SU-DHL-6 (cell line): ENCODE measurements around the gene CCDC54.

Experiments used
- H2AFZ ChIP-seq: fragments of 200-600 bp; sonication (generic); 2 replicates; pipeline ENCODE4 v1.6.1; 2014; ENCODE audit warnings: low read depth, mild to moderate bottlenecking, moderate library complexity, mixed read lengths, antibody characterized with exemption, low read length; ENCODE audit not compliant: severe bottlenecking
- H3F3A ChIP-seq: fragments of 200-600 bp; shearing (Covaris generic); 2 replicates; pipeline ENCODE4 v1.6.0; 2016; ENCODE audit warnings: antibody characterized with exemption, mild to moderate bottlenecking; ENCODE audit not compliant: insufficient read depth
- H3K27ac ChIP-seq: fragments of 200-600 bp; sonication (generic); 2 replicates; pipeline ENCODE4 v1.5.1; 2016; ENCODE audit warnings: low read depth, mild to moderate bottlenecking, low read length, moderate library complexity, mixed read lengths
- H3K27me3 ChIP-seq: fragments of 200-600 bp; sonication (generic), shearing (Covaris generic); 2 replicates; pipeline ENCODE4 v1.6.0; 2014; ENCODE audit warnings: mild to moderate bottlenecking, low read length
- H3K36me3 ChIP-seq: fragments of 200-600 bp; sonication (generic); 2 replicates; pipeline ENCODE4 v1.6.1; 2014; ENCODE audit warnings: mild to moderate bottlenecking, low read length, mixed read lengths
- H3K4me2 ChIP-seq: fragments of 300-600, 200-600 bp; shearing (Covaris generic), sonication (generic); 2 replicates; pipeline ENCODE4 v1.6.0; 2014; ENCODE audit warnings: low read length, low read depth, mild to moderate bottlenecking; ENCODE audit not compliant: poor library complexity, severe bottlenecking
- H3K4me3 ChIP-seq: fragments of 200-600 bp; sonication (generic); 2 replicates; pipeline ENCODE4 v1.5.1; 2014; ENCODE audit warnings: antibody characterized with exemption, low read length, mild to moderate bottlenecking, mixed read lengths; ENCODE audit not compliant: insufficient read depth, poor library complexity, severe bottlenecking
- H3K79me2 ChIP-seq: fragments of 200-600 bp; sonication (generic); 2 replicates; pipeline ENCODE4 v1.6.1; 2014; ENCODE audit warnings: mild to moderate bottlenecking, low read length, moderate library complexity; ENCODE audit not compliant: insufficient read depth
- H3K9ac ChIP-seq: fragments of 200-600 bp; sonication (generic); 2 replicates; pipeline ENCODE4 v1.7.0; 2014; ENCODE audit warnings: mild to moderate bottlenecking, low read length
- H3K9me2 ChIP-seq: fragments of 200-600 bp; sonication (generic); replicated peaks from 2 replicates; pipeline ENCODE4 v1.6.1; 2014; ENCODE audit warnings: low read length; ENCODE audit not compliant: insufficient read depth
- H3K9me3 ChIP-seq: fragments of 200-600 bp; sonication (generic); 2 replicates; pipeline ENCODE4 v1.6.1; 2014; ENCODE audit warnings: low read length, mixed read lengths; ENCODE audit not compliant: insufficient read depth
- H4K20me1 ChIP-seq: fragments of 200-600 bp; sonication (generic); 2 replicates; pipeline ENCODE4 v1.6.1; 2014; ENCODE audit warnings: low read depth, mild to moderate bottlenecking, antibody characterized with exemption, low read length, moderate library complexity, mixed read lengths
- EZH2phosphoT487 ChIP-seq: fragments of 200-600 bp; sonication (generic), shearing (Covaris generic); conservative IDR thresholded peaks from 2 replicates; pipeline ENCODE4 v1.6.1; 2018; ENCODE audit warnings: mild to moderate bottlenecking, antibody characterized with exemption, low read length, moderate library complexity, mixed read lengths
- TF ChIP-seq, protein P1 (sequence below): fragments of 200-600 bp; sonication (generic); IDR thresholded peaks from one replicate; pipeline ENCODE4 v1.5.1; 2017; ENCODE audit warnings: antibody characterized with exemption, mild to moderate bottlenecking, low read length, moderate library complexity; ENCODE audit not compliant: insufficient read depth, poor library complexity, severe bottlenecking

Gene CCDC54

DNA sequence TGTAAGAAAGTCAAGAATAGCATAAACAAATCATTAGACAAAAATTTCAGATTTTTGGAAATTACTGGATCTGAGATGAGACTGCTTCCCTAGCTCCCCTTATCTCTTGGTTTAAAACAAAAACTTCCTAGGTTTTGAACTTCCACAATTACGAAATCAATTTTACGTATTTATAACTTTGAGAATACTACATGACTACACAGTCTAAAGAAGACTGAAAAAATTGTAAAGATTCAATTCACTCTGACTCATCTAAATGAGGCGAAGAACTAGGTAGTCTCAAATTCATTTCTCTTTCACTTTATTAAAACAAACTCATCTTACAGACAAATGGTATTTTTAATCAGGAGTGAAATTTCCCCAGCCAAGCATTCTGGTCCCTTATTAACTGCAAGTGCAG, 10.3 kb downstream of the CCDC54 start:
- Histone ChIP-seq H3K9me3 (no peaks in the 10 kb centered on the region), H3K9ac (no peak overlapping the region), H3K4me2 (no peak overlapping the region), H2AFZ (no peak overlapping the region), H3K27ac (no peak overlapping the region), H3F3A (no peaks in the 10 kb centered on the region), H3K36me3 (no peaks in the 10 kb centered on the region), H3K27me3 (no peaks in the 10 kb centered on the region), H3K9me2 (no peaks in the 10 kb centered on the region), H3K79me2 (no peaks in the 10 kb centered on the region), H3K4me3 (no peak overlapping the region), H4K20me1 (no peaks in the 10 kb centered on the region)
- no peak for TF ChIP-seq EZH2phosphoT487
- TF ChIP-seq, protein P1, sequence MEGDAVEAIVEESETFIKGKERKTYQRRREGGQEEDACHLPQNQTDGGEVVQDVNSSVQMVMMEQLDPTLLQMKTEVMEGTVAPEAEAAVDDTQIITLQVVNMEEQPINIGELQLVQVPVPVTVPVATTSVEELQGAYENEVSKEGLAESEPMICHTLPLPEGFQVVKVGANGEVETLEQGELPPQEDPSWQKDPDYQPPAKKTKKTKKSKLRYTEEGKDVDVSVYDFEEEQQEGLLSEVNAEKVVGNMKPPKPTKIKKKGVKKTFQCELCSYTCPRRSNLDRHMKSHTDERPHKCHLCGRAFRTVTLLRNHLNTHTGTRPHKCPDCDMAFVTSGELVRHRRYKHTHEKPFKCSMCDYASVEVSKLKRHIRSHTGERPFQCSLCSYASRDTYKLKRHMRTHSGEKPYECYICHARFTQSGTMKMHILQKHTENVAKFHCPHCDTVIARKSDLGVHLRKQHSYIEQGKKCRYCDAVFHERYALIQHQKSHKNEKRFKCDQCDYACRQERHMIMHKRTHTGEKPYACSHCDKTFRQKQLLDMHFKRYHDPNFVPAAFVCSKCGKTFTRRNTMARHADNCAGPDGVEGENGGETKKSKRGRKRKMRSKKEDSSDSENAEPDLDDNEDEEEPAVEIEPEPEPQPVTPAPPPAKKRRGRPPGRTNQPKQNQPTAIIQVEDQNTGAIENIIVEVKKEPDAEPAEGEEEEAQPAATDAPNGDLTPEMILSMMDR: no peak

DNA sequence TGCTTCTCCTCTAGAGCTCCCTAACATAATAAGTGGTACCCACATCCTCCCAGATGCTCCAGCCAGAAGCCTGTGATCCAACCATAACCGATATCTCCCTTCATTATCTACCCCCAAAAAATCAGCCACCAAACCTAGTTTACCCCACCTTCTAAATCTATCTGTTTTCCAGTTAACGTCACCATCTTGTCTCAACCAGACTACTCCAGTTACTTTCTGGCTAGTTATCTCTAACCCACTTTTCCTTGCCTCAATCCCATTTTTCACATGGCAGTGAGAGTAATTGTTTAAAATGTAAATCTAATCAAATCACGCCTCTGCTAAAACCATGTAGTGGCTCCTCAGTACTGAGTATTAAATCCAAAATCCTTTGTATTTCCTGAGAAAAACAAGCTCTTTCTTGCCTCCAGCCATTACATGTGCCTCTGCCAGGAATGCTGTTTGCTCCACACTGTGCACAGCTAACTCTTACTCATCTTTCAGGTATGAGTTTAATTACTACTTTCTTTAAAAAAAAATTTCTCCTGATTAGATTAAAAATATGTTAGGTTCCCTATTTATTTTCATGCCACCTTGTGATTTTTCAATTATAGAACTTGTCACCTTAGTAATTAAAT, 15.4 kb downstream of the CCDC54 start:
- Histone ChIP-seq H3K4me3 (no peak overlapping the region), H3F3A (no peaks in the 10 kb centered on the region), H3K9me3 (no peaks in the 10 kb centered on the region), H3K4me2 (no peak overlapping the region), H3K27ac (no peak overlapping the region), H3K79me2 (no peaks in the 10 kb centered on the region), H2AFZ (no peak overlapping the region), H3K36me3 (no peaks in the 10 kb centered on the region), H3K9ac (no peak overlapping the region), H3K27me3 (no peaks in the 10 kb centered on the region), H3K9me2 (no peaks in the 10 kb centered on the region), H4K20me1 (no peaks in the 10 kb centered on the region)
- no peak for TF ChIP-seq EZH2phosphoT487
- TF ChIP-seq, protein P1: no peak

- no peaks in the 10 kb centered on the region for H3K9me3 ChIP-seq
- H3K4me3 ChIP-seq: no peak overlapping the region
- H3K36me3 ChIP-seq: no peaks in the 10 kb centered on the region
- H2AFZ ChIP-seq: no peak overlapping the region
- H3K9ac ChIP-seq: no peak overlapping the region
- H3K9me2 ChIP-seq: no peaks in the 10 kb centered on the region
- TF ChIP-seq EZH2phosphoT487: no peak
- TF ChIP-seq, protein P1: no peak
- H3K27me3 ChIP-seq: no peaks in the 10 kb centered on the region
- H3K27ac ChIP-seq: no peak overlapping the region
- H3F3A ChIP-seq: no peaks in the 10 kb centered on the region
- H3K79me2 ChIP-seq: no peaks in the 10 kb centered on the region
- no peaks in the 10 kb centered on the region for H4K20me1 ChIP-seq
- H3K4me2 ChIP-seq: no peak overlapping the region
Observed at GRCh38 chr3:107394502-107394901, 17.3 kb downstream of the CCDC54 start.
